Activated CD4-positive, alpha-beta T cell treated with anti-CD3 and anti-CD28 coated beads, Interleukin-2, amount 10 ng/mL, durations not matched to agents 7 days and 5 days (primary cell): ENCODE data around the gene CYP11A1. TPM values are rescaled to one million over a fixed set of nuclear protein-coding genes. Genes with fewer than 3 reads are reported as not detected.

Experiments
- CTCF ChIA-PET: fragments of 350-600 bp; sonication (Branson Sonifier 250); formaldehyde crosslinking; loops from one replicate; lab custom pipeline; 2021; ENCODE audit warnings: antibody characterized with exemption; lab: Charles Lee
- POLR2A ChIA-PET: fragments of 350-600 bp; sonication (Branson Sonifier 250); formaldehyde crosslinking; loops from one replicate; lab custom pipeline; 2021; ENCODE audit warnings: antibody characterized with exemption; lab: Charles Lee
- DNase-seq: peaks from one replicate; pipeline ENCODE4 v3.0.0-alpha.2; 2020
- H3K27ac Mint-ChIP-seq: one replicate; pipeline ENCODE4 v1.8.0; 2021; ENCODE audit warnings: mild to moderate bottlenecking, moderate library complexity, mixed read lengths
- H3K27me3 Mint-ChIP-seq: one replicate; pipeline ENCODE4 v1.8.0; 2021; ENCODE audit warnings: mixed read lengths
- H3K36me3 Mint-ChIP-seq: one replicate; pipeline ENCODE4 v1.8.0; 2021; ENCODE audit warnings: low read depth, mixed read lengths
- H3K4me1 Mint-ChIP-seq: one replicate; pipeline ENCODE4 v1.8.0; 2021; ENCODE audit warnings: mixed read lengths
- H3K4me3 Mint-ChIP-seq: one replicate; pipeline ENCODE4 v1.8.0; 2021; ENCODE audit warnings: mild to moderate bottlenecking, moderate library complexity, mixed read lengths
- H3K9me3 Mint-ChIP-seq: one replicate; pipeline ENCODE4 v1.8.0; 2021; ENCODE audit warnings: mixed read lengths
- total RNA-seq, 2 experiments: library from RNA; stranded (reverse); gene quantifications; one replicate each; pipeline ENCODE4 v1.2.3, GENCODE V29; 2021

Gene CYP11A1
- total RNA-seq, 2 experiments from 2014 or later, result not detected

DNA sequence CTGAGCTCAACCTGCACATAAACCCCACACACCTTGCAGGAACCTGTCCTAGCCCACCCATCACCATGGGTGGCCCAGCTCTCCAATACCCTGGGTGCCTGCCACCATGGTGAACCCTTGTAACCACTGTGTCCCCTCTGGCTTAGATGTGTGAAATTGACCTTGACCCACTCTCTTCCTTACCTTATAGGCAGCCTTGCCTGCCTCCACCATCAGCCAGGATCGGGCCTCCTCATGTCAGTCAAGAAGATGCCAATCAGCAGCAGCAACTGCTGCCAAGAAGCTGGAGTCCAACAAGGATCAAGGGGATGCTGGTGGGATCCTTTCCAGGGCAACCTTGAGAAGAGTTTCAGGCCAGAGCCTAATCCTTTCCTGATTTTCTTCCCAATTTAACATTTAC lies 8.8 kb upstream of the CYP11A1 start:
- H3K9me3 Mint-ChIP-seq, result no peaks in the 10 kb centered on the region
- H3K27ac Mint-ChIP-seq, result no peak overlapping the region
- ChIA-PET CTCF (interaction anchor here (0.7 to 2.8 kb wide), 15 partner anchors 9 to 393 kb away, joined by 3 to 16 read pairs (median 6); no protein-coding TSS in a partner anchor), POLR2A (no interaction called here)
- no peaks in the 10 kb centered on the region for H3K36me3 Mint-ChIP-seq
- H3K4me3 Mint-ChIP-seq, result no peak overlapping the region
- H3K4me1 Mint-ChIP-seq, result peaks cover 32% of the 10 kb centered on the region
- no peak for DNase-seq
- peaks cover 9% of the 10 kb centered on the region for H3K27me3 Mint-ChIP-seq

DNA sequence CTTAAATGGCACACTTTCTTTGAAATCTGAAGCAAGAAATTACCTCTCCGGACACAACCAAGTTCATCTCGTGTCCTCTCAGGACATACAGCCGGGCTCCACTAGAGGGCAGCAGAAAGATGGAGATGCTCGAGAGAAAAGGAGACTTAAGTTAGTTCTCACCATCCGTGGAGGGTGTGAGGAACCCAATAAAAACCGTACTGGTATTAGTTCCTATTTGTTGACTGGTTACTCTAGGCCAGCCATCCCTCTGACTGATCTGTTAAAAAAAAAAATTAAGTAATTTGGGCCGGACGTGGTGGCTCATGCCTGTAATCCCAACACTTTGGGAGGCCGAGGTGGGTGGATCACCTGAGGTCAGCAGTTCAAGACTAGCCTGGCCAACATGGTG lies 7.9 kb upstream of the CYP11A1 start:
- ChIA-PET CTCF (interaction anchor here (0.8 to 2.8 kb wide), 15 partner anchors 10 to 424 kb away, joined by 3 to 16 read pairs (median 6); no protein-coding TSS in a partner anchor), POLR2A (no interaction called here)
- H3K4me1 Mint-ChIP-seq, result peaks cover 30% of the 10 kb centered on the region
- no peaks in the 10 kb centered on the region for H3K9me3 Mint-ChIP-seq
- no peak overlapping the region for H3K27ac Mint-ChIP-seq
- peaks cover 15% of the 10 kb centered on the region for H3K27me3 Mint-ChIP-seq
- DNase-seq, result peak; percentile 91
- H3K4me3 Mint-ChIP-seq, result peak overlapping the region; percentile 79
- no peaks in the 10 kb centered on the region for H3K36me3 Mint-ChIP-seq

DNA sequence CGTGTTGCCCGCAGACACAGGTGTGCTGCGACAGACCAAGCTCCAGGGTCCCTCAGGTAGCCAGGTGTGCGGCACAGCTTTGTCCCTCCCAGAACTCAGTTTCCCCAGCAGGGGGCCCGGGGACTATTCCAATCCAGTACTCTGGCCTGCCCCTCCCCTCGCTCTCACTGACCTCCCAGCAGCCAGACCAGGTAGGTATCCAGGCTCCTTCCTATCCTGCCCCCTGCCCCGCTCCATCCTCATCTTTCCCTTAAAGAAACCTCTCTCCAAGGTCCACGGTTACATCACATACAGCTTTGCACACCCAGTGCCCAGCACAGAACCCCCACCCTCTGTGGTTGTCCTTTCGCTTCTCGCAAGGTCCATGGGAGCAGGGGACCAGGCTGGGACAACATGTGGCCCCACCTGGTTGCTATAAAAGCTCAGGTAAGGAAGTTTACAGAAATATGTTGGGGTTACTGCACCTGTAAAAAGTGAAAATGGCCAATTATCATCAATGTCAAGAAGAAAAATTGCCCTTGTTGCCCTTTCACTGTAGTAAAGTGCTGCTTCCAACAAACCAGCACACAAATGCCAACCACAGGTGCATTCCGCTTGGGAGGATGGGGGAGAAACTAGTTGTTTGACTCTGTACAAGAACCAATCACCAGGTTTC lies 7.3 kb upstream of the CYP11A1 start:
- peak overlapping the region; percentile 79 for H3K4me3 Mint-ChIP-seq
- no peak for DNase-seq
- H3K4me1 Mint-ChIP-seq, result peaks cover 30% of the 10 kb centered on the region
- ChIA-PET POLR2A (no interaction called here), CTCF (interaction anchor here (0.7 to 2.8 kb wide), 19 partner anchors 10 to 425 kb away, joined by 3 to 16 read pairs (median 4); partner anchors contain the start of gene UBL7)
- H3K27ac Mint-ChIP-seq, result peak overlapping the region; percentile 65
- H3K36me3 Mint-ChIP-seq, result no peaks in the 10 kb centered on the region
- H3K27me3 Mint-ChIP-seq, result peaks cover 20% of the 10 kb centered on the region
- H3K9me3 Mint-ChIP-seq, result no peaks in the 10 kb centered on the region

DNA sequence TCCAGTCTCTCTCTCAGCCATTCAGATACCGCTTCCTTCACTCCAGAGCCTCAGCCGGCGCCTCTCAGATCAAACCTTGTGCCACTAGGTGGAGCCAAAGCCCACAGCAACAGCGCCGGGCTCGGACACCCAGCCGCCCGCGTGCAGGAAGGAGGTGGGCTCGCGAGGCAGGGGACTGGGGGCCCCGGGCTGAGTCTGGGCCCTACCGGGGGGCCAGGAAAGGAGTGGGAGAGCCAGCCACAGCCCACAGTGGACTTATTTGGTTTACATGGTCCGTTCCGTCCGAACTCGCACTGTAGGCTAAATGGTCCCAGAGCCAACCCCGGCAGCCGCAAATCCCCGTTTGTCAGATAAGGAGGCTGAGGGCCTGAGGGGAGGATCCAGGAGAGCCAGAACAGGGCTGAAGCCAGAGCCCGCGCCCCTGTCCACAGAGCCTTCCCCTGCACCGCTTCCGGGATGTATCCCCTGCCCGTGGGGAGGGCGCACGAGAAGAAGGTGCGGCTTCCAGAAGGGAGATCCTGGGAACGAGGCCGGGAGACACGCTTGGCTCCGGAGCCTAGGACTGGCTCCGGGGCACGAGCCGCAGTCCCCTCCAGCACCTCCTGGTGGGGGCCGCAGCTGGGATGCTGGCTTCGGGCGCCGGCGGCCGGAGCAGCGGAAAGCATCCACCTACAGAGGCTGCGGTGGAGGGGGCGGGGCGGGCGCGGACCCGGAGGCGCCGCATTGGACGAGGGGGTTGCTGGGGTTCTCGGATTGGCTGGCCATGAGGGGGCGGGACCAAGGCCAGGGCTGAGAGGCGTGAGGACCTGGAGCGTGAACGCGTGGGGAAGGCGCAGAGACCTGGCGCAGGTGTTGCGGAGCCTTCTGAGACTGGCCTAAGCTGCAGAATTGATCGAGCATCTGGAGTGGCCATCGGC lies 6.5 kb upstream of the CYP11A1 start:
- ChIA-PET CTCF (interaction anchor here (0.7 to 2.8 kb wide), 25 partner anchors 9 to 426 kb away, joined by 3 to 16 read pairs (median 4); partner anchors contain the start of gene UBL7), POLR2A (no interaction called here)
- H3K4me3 Mint-ChIP-seq, result peak overlapping the region; percentile 79
- peaks cover 26% of the 10 kb centered on the region for H3K27me3 Mint-ChIP-seq
- no peaks in the 10 kb centered on the region for H3K36me3 Mint-ChIP-seq
- peak overlapping the region; percentile 65 for H3K27ac Mint-ChIP-seq
- DNase-seq, result peak; percentile 96
- peaks cover 25% of the 10 kb centered on the region for H3K4me1 Mint-ChIP-seq
- H3K9me3 Mint-ChIP-seq, result no peaks in the 10 kb centered on the region

DNA sequence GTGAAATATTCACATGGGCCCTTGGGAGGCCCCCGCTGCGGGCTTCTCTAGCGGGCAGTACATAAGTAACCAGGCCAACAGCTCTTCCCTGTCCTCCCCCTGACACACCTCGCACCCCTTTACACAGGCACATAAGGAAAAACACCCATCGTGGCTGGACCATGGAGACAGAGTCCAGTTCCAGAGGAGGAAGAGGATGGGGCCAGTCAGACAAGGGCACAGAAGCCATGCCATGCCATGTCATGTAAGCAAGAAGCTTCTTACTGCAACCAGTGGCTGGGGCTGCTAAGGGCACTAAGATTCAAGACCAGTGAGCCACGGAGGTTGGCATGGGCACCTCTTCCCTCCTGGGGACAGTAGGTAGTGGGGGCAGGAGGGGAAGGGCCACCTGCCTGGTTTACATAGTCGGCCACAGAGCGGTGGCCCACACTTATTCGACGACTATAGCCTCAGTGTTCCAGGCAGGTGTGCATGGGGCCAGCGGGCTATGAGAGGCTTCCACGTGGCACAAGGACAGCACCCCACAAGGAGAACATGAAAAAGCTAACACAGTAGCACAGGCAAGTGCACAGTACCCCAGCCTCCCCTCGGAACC lies 5.7 kb upstream of the CYP11A1 start:
- Mint-ChIP-seq H3K4me1 (peaks cover 20% of the 10 kb centered on the region), H3K27me3 (peaks cover 33% of the 10 kb centered on the region), H3K4me3 (peak overlapping the region; percentile 79), H3K27ac (peak overlapping the region; percentile 65), H3K36me3 (no peaks in the 10 kb centered on the region), H3K9me3 (no peaks in the 10 kb centered on the region)
- DNase-seq, result no peak
- ChIA-PET POLR2A (no interaction called here), CTCF (interaction anchor here (0.7 to 2.6 kb wide), 12 partner anchors 8 to 259 kb away, joined by 3 to 16 read pairs (median 6); no protein-coding TSS in a partner anchor)

DNA sequence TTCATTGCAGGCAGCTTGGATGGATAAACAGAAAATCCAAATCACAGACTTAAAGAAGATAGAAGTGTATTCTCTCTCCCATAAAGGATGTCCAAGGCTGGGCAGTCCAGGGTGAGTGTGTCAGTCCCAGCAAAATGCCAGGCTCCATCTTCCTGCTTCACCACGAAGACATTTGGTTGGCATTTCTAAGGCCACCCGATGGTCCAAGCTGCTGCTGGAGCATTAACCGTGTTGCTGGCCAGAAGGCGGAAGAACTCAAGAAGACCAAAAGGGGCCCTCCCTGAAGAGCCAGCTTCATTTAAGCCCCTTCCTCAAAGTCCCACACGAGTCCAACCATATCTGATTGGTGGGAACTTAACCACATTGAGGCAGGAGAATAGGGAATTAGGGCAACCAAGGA lies 3.0 kb upstream of the CYP11A1 start:
- Mint-ChIP-seq H3K36me3 (no peaks in the 10 kb centered on the region), H3K27ac (no peak overlapping the region), H3K27me3 (peaks cover 55% of the 10 kb centered on the region), H3K4me1 (peaks cover 18% of the 10 kb centered on the region), H3K9me3 (no peaks in the 10 kb centered on the region), H3K4me3 (no peak overlapping the region)
- ChIA-PET POLR2A (no interaction called here), CTCF (interaction anchor here (1.2 to 1.3 kb wide), 3 partner anchors 12 to 325 kb away, joined by 3 read pairs; no protein-coding TSS in a partner anchor)
- DNase-seq, result no peak

DNA sequence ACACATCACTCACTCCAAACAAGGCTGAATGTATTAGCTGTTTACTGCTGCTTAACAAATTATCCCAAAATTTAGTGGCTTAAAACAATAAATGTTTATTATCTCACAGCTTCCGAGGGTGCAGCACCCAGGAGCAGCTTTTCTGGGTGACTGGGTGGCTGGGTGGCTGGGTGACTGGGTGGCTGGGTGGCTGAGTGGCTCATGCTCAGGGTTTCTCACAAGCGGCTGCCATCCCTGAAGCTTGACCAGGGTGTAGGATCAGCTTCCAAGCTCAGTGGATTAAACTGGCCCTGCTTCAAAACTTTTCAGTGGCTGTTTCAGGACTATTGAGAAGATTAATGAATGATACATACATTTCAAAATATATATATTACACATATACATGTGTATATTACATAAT lies 2.3 kb upstream of the CYP11A1 start:
- DNase-seq, result no peak
- Mint-ChIP-seq H3K9me3 (no peaks in the 10 kb centered on the region), H3K4me1 (peaks cover 13% of the 10 kb centered on the region), H3K36me3 (no peaks in the 10 kb centered on the region), H3K4me3 (no peak overlapping the region), H3K27ac (no peak overlapping the region), H3K27me3 (peaks cover 63% of the 10 kb centered on the region)
- ChIA-PET POLR2A (no interaction called here), CTCF (interaction anchor here (0.6 to 1.3 kb wide), 4 partner anchors 9 to 164 kb away, joined by 3 read pairs; no protein-coding TSS in a partner anchor)

DNA sequence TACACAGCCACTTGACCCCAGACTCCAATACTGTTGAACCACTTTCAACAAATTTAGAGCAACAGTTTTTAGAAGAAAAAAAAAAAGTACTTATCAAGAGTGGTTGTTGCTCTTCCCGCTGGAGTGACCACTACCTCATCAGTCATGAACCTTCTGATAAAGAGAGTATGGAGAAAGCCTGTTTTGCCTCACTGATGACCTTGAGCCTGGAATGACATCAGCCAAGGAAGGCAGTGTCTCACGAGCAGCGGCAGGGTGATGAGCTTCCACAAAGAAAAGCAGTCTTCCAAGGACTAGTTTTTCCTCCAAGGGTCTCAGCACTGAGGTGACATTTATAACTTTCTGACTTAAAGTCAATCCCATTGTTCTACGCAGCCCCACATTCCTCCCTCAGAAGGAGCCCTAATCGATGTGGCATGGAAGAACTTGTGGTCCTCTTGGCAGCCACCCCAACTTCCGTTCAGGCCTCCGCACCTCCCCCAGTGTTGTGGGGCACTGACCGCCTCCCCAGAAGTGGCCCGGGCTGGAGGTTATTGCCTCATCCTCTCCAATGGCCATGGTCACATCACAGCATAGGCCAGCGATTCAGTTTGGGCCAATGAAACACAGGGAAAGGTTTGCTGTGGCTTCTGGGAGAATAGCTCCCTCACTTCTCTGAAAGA lies 1.8 kb upstream of the CYP11A1 start:
- Mint-ChIP-seq H3K27me3 (peaks cover 68% of the 10 kb centered on the region), H3K9me3 (no peaks in the 10 kb centered on the region), H3K36me3 (no peaks in the 10 kb centered on the region), H3K4me3 (no peak overlapping the region), H3K4me1 (peaks cover 8% of the 10 kb centered on the region), H3K27ac (no peak overlapping the region)
- DNase-seq, result no peak
- POLR2A ChIA-PET, result interaction anchor here (0.6 kb wide), 1 partner anchor 84 kb away, joined by 3 read pairs; no protein-coding TSS in a partner anchor
- CTCF ChIA-PET, result interaction anchor here (0.6 to 1.3 kb wide), 4 partner anchors 10 to 164 kb away, joined by 3 read pairs; no protein-coding TSS in a partner anchor

DNA sequence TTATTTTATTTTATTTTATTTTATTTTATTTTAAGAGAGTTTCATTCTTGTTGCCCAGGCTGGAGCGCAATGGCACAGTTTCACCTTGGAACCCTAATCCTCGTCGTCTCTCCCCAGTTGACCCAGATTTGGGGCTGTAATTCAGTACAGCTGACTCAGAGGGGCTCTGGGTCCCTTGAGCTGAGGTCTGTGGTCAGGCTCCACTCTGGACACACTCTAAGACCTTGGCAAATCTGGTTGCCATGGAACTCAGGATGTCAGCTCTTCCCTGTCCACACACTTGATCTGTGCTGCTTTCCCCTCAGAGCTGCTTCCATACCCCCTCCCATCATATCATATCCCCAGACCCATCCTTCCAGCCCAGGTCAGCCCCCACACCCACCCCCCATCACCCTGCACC lies 675 bp upstream of the CYP11A1 start:
- Mint-ChIP-seq H3K9me3 (no peaks in the 10 kb centered on the region), H3K27me3 (peaks cover 76% of the 10 kb centered on the region), H3K27ac (no peak overlapping the region), H3K4me1 (peaks cover 3% of the 10 kb centered on the region), H3K4me3 (no peak overlapping the region), H3K36me3 (no peaks in the 10 kb centered on the region)
- ChIA-PET POLR2A (interaction anchor here (0.6 kb wide), 1 partner anchor 85 kb away, joined by 3 read pairs; no protein-coding TSS in a partner anchor), CTCF (interaction anchor here (0.6 kb wide), 1 partner anchor 165 kb away, joined by 3 read pairs; no protein-coding TSS in a partner anchor)
- no peak for DNase-seq

DNA sequence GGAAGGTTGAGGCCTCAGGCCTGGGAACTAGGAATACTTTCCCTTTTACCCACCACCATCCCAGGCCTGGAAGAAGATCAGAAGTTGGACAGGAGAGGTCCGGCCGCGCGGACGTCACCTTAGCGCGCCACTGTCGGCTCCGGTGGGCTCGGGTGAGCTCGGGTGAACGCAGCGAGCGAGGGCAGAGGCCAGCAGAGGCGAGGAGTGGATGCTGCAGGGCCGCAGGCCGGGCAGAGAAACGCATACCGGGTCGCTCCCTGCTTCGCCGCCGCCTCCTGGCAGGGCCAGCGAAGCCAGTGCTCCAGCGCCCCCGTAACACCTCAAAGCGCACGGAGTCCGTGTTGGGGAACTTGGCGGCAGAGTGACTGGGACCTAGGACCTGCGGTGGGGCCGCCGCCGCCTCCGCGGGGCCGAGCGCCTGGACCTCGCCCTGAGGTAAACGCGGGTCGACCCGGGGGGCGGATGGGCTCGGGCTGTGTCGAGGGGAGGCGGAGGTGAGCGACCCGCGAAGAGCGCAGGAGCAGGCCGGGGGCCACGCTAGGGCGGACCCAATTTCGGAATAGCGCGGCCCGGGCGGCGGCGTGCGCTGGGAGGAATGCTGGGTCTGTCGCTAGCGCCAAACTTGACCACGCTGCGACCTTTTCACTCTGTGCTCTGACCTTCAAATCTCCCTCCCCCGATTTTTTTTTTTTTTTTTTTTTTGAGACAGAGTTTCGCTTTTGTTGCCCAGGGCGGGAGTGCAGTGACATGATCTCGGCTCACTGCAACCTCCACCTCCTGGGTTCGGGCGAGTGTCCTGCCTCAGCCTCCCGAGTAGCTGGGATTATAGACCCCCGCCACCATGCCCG lies 1.6 kb downstream of the CYP11A1 start:
- Mint-ChIP-seq H3K27ac (no peak overlapping the region), H3K27me3 (peaks cover 80% of the 10 kb centered on the region), H3K36me3 (no peaks in the 10 kb centered on the region), H3K4me3 (peak overlapping the region; percentile 38), H3K9me3 (no peaks in the 10 kb centered on the region), H3K4me1 (peaks cover 3% of the 10 kb centered on the region)
- ChIA-PET POLR2A (no interaction called here), CTCF (interaction anchor here (0.9 to 1.5 kb wide), 2 partner anchors 8 to 13 kb away, joined by 5 read pairs; no protein-coding TSS in a partner anchor)
- DNase-seq, result no peak

DNA sequence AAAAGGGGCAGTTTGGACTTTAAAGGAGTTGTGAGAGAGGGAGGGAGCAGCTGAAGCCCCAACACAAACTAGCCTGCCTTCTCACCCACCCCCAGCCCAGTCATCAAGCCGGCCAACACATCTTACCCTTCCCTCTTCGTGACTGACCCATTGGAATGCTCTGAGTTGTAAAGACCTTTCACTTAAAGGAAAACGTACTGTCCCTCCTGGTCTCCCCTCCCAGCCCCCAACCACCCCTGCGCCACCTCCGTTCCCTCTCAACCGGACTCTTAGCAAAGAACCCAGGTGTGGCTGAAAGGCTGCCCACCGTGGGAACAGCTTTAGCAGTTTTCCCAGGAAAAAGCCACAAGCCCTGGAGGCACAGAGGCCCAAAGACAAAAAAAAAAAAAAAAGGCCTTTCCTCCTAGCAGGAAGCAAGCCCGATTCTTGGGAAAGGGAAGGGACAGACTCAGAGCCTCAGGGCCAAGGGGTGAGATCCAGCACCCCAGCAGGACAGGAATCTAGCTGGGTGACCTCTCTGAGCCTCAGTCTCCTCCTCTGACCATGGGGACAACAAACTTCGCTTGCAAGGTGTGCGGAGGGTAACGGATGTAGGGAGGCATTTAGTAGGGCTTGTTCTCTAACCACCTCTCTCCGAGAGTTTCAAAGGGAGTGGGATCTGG lies 2.4 kb downstream of the CYP11A1 start:
- Mint-ChIP-seq H3K9me3 (no peaks in the 10 kb centered on the region), H3K4me3 (peak overlapping the region; percentile 10), H3K36me3 (no peaks in the 10 kb centered on the region), H3K4me1 (peaks cover 3% of the 10 kb centered on the region), H3K27me3 (peaks cover 75% of the 10 kb centered on the region), H3K27ac (no peak overlapping the region)
- ChIA-PET POLR2A (no interaction called here), CTCF (interaction anchor here (1.5 kb wide), 1 partner anchor 8 kb away, joined by 5 read pairs; no protein-coding TSS in a partner anchor)
- no peak for DNase-seq
